ENCODE results near the gene NRIP2. TPM values are rescaled to one million over a fixed set of nuclear protein-coding genes. Genes with fewer than 3 reads are reported as not detected.

NRIP2 gene, protein sequence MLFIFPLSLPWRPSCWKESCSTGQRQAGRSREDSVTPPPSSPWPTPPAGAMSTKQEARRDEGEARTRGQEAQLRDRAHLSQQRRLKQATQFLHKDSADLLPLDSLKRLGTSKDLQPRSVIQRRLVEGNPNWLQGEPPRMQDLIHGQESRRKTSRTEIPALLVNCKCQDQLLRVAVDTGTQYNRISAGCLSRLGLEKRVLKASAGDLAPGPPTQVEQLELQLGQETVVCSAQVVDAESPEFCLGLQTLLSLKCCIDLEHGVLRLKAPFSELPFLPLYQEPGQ
- not detected in 5 replicates for total RNA-seq (2022; extraction: Qiagen RNA extraction)

GRCh38 chr12:2834581-2835491 is at the start of gene NRIP2:
Gene NRIP2 (minus strand): TSS chr12:2835035. CDS start chr12:2834983, 52 bp downstream.

DNA sequence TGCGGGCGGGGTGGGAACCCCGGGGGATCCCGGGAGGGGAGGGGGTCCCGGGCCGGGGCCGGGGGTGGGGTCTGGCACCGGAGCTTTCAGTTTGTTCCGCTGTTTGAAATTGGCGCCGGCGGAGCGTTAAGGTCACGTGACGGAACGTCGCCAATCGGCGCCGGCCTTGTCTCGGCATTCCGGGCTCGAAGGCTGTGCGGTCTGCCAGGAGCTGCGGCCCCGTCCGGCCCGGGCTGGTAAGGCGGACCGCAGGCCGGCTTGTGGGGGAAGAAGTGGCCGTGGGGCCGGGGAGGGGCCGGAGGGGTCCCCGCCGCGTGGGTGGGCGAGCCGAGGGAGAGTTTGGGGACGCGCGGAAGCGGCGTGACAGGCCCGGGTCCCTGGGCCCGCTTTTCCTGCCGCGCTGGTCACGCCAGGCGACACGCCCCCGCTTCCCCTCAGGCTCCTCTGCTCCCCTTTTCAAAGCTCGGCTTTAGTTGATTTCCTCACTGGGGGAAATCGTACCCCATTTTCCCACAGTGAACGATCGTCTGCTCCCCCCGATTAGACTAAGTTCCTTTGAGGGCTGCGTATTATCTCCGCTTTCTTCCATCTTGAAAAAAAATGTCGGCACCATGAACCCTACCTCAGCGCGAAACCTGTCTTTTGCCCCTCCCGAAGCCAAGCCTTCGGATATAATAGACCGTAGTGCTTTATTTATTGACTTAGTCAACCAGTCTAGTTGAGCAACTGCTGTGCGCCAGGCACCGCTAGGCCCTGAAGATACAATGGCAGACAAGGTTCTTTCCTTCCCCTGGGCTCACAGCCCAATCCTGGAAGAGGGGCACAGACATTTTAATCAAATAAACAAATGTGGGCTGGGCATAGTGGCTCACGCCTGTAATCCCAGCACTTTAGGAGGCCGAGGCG is 42.5 kb upstream of the NRIP2 start, which contains the start of the genes FOXM1 and RHNO1:
Gene FOXM1 (minus strand): TSS at position 128 of the 906 bp plus-strand sequence. CDS start 2,696 bp downstream, outside the sequence.
Gene RHNO1 (plus strand): TSS at position 177 of the 906 bp plus-strand sequence. CDS start 8,144 bp downstream, outside the sequence.

DNA sequence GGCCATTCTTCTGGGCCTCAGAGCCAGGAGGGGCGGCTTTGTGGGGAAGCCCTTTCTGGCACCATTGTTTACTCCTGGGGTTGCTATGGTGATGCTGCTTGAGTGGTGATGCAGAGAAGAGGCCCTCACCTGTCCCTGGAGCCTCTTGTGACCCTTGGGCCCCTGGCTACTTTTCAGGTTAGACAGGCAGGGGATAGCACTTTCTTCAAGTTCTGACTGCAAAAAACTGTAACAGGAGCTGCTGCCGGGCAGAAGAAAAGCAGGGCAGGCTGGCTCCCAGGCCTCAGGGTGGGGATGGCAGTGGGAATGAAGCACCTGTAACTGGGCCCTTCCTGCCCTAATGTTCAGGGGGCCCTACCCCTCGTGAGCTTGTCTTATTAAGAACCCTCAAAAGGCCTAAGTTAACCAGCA is 22.2 kb upstream of the NRIP2 start, which contains the start of gene TEX52:
Gene TEX52 (minus strand): TSS at position 19 of the 411 bp plus-strand sequence. CDS start 13 bp downstream, at position 6.

GRCh38 chr12:2812290-2813213 is 22.3 kb downstream of the NRIP2 start, which contains the start of gene ITFG2:
Gene ITFG2 (plus strand): TSS chr12:2812668. CDS start chr12:2812761, 93 bp downstream.

DNA sequence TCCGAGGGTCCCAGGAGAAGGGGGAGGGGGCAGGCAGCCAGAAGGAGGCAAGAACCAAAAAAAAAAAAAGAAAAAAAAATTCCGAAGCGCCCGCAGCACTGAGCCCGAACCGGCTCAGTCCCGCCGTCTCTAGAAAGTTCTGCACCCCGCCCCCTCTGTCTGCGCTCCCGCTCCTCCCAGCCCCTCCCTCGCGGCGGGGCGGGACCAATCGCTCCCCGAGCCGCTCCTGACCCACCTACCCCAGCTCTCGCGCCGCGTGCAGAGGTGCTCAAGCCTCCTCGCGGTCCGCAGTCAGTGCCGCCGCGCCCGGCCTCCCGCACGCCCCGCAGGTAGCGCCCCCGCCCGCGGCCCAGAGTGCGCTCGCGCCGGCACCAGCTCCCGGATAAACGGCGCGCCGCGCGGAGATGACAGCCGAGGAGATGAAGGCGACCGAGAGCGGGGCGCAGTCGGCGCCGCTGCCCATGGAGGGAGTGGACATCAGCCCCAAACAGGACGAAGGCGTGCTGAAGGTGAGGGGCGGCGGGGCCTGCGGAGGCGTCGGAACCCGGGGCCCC is 40.0 kb downstream of the NRIP2 start, which contains the start of gene FKBP4:
Gene FKBP4 (plus strand): TSS at position 235 of the 554 bp plus-strand sequence. CDS start 170 bp downstream, at position 405.

Other genes starting within 250 kb of the NRIP2 start
- gene FKBP4, start 40.1 kb downstream of the NRIP2 start, total RNA-seq (2022; extraction: Qiagen RNA extraction) = 90.9 to 103 TPM (median 98.7 TPM) in 5 replicates
- gene ITFG2, start 22.4 kb downstream of the NRIP2 start, total RNA-seq (2022; extraction: Qiagen RNA extraction) = 13.3 to 16.5 TPM (median 14.6 TPM) in 5 replicates
- gene TEX52, start 22.0 kb upstream of the NRIP2 start, total RNA-seq (2022; extraction: Qiagen RNA extraction) = not detected in 5 replicates
- 84.5 to 96.5 TPM (median 91.4 TPM) in 5 replicates for gene FOXM1, start 42.1 kb upstream of the NRIP2 start, total RNA-seq (2022; extraction: Qiagen RNA extraction)
- 42.0 to 50.7 TPM (median 47.4 TPM) in 5 replicates for gene RHNO1, start 42.2 kb upstream of the NRIP2 start, total RNA-seq (2022; extraction: Qiagen RNA extraction)
- gene TULP3, start 55.9 kb upstream of the NRIP2 start, total RNA-seq (2022; extraction: Qiagen RNA extraction) = 14.6 to 22.7 TPM (median 19.0 TPM) in 5 replicates
- 41.8 to 46.4 TPM (median 46.1 TPM) in 5 replicates for gene TEAD4, start 124.4 kb upstream of the NRIP2 start, total RNA-seq (2022; extraction: Qiagen RNA extraction)
- gene TSPAN9, start 242.3 kb upstream of the NRIP2 start, total RNA-seq (2022; extraction: Qiagen RNA extraction) = 49.5 to 68.9 TPM (median 57.9 TPM) in 5 replicates